ENCODE results near the gene FLAD1. TPM values are rescaled to one million over a fixed set of nuclear protein-coding genes. Genes with fewer than 3 reads are reported as not detected.

Gene FLAD1
- total RNA-seq, 1 donor from 2014 or later = 34.7 TPM

DNA sequence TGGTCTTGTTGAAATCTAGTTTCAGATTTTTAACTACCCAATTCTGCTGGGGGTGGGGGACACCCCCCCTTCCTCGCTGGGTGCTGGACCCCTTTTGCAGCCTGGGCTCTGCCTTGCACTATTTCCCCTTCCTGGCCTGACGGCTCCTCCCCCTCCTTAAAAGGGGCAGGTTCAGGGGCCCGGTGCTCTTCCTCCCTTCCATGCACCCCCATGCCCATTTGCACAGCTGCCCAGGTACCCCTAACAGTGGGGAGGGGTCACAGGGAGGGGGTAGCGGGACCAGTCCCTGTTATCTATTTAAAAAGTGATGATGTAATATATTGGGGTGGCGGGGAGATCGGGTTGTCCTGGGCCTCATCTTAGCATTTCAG, 34.8 kb downstream of the FLAD1 start:
- intact Hi-C loops (cut with DNase I) = loop anchor here (5.0 to 10.0 kb wide), 2 partner anchors 46 to 113 kb away; partner anchors contain the start of genes CKS1B and SHC1
- peak; percentile 42 for DNase-seq

DNA sequence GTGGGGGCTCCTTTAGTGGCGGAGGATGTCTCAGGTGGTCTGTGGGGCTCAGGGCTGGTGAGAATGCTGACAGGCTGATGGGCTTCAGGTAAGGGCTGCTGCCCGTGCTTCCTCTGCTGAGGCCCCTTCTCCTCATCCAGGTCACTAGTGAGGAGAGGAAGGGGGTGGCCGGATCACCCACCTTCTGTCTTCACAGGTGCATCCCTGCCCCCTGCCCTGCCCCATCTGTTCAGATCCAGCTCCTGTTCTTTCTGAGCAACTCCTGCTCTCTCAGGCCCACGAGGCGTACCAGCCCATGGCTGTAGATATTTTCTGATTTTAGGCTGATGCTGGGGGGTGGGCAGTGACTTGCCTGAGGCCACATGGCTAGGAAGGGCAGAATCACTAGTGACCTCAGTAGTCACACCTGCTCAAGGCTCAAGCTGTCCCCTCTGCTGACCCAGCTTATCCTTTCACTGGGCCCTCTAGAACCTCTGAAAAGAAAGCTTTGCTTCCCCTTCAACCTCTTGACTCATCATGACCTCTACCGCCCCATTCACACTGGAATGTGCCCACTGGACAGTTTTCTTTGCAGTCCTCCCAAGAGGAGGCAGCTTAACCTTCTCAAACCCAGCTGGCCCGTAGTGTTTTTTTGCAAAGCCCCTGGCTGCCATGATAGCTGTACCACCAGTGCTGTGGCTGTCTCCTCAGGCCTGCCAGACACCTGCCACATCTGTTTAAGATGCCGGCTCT, 35.6 kb downstream of the FLAD1 start:
- ATAC-seq (ENCODE audit: poor library complexity) (no peak), DNase-seq (peak; percentile 23)
- intact Hi-C loops (cut with DNase I) = loop anchor here (5.0 to 10.0 kb wide), 2 partner anchors 46 to 114 kb away; partner anchors contain the start of genes CKS1B and SHC1

More for the DNA sequence above, 34.8 kb downstream of the FLAD1 start:
- peak; percentile 2 for ATAC-seq (ENCODE audit: poor library complexity)

DNA sequence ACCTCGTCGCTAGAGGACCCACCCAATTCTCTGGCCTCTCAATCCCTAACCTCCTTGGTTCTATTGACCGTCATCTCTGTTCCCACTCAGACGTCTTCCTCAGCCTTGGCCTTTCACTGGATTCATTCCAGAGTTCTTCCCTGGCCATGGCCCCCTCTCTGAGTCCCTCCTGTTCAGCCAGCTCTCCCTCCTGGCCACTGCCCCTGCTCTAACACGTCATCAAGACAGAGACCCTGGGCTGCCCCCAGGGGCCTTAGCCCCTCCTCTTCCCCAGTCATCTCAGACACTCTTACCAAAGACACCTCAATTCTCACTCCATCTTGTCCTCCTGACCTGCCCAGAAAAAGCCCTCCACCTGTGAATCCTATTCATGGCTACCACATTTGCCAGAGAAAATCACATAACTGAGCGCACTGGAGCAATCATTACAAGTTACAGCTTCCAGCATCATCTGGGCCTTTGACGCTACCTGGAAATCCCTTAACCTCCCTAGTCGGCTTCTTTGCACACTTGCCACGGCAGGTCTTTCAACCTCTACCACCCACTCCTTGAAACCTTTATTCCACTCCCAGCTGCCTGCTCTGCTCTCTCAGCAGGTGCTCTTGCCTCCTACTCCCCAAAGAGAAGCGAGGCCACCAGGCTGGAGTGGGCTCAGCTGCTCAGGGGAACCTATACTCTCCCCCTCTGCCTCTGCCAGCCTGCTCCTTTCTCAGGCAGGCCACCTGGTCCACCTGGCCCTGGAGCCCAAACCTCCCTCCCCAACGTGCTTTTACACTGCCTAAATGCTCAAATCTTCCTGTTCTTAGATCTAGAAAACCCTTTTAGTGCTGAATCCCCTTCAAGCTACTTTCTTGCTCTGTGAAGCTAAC, 36.5 kb downstream of the FLAD1 start:
- ATAC-seq (ENCODE audit: poor library complexity) (no peak), DNase-seq (no peak)
- intact Hi-C loops (cut with DNase I) = loop anchor here (5.0 to 10.0 kb wide), 2 partner anchors 47 to 115 kb away; partner anchors contain the start of genes CKS1B and SHC1

DNA sequence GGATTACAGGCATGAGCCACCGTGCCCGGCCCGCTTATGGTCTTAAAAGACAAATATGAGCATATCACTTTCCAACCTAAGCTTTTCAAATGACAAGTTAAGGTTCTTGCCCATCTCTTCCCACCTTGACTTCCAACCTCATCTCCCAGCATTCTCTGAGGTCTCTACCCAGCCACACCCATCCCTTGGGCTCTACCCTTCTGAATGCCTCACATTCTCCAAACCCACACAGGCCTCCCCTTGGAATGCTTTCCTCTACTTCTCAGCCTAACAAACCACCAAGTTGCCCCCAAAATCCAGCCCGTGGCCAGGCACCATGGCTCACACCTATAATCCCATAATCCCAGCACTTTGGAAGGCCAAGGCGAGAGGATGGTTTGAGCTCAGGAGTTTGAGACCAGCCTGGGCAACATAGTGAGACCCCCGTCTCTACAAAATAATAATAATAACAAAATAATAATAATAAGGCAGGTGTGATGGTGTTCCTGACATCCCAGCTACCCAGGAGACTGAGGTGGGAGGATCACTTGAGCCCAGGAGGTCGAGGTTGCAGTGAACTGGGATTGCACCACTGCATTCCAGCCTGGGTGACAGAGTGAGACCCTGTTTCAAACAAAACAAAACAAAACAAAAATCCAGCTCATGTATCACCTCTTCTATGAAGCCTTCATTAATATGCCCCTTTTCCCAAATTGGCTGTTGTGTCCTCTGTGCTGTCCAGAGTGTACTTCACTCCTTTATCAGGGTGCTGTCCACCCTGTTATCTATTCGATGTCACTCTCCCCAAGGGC, 39.2 kb downstream of the FLAD1 start:
- intact Hi-C loops (cut with DNase I) = no loop called here
- ATAC-seq (ENCODE audit: poor library complexity) (no peak), DNase-seq (no peak)

DNA sequence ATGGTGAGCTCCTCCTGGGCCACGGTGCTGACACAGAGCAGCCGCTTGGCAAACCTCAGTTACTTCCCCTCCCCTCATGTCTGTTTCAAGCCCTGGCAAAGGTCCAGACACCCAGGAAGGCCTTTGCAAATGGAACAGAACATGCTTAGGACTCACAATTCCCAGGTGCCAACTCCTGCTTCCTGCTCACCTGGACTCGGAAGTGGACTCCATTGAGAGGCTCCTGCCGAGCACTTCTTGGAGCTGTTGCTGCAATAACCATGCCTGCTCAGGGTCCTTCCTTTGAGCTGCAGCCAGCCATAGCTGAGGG, 39.7 kb downstream of the FLAD1 start:
- intact Hi-C loops (cut with DNase I) = no loop called here
- DNase-seq (no peak), ATAC-seq (ENCODE audit: poor library complexity) (peak; percentile 54)

DNA sequence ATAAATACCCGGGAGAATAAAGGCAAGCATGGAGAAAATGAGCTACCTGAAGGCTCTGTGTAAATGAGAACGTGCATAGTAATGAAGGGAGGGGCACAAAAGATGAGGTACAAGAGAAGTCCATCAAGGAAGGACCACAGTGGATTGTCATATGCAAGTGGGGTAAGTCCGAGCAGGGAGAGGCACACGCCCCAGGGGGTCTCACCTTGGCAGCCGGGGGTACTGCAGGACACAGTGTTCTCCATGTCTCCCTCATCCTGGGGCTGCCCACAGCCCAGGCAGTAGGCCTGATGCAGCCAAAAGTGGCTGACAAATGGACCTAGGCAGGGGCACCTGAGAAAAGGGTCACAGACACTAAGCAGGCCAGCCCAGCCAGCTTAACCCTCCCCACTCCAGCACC, 40.5 kb downstream of the FLAD1 start:
- DNase-seq = no peak
- intact Hi-C loops (cut with DNase I) = no loop called here
- no peak for ATAC-seq (ENCODE audit: poor library complexity)

DNA sequence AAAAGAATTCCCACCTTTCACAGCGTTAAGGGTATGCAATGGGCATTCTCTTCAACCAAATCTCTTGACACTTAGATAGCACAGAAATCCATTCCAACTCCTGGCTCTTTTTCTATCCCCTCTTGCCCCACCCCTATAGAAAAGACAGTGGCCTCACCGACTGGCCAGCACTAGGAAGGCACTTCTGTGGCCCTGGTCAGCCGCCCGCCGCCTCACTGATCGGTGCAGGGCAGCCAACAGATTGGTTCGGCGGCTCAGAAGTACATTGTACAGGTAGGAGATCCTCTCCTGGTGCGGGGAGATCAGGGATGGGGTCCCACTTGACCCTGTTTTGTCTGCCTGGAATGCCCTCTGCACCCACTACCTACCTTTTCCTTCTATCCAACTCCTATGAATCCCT, 41.2 kb downstream of the FLAD1 start:
- ATAC-seq (ENCODE audit: poor library complexity) (no peak), DNase-seq (no peak)
- intact Hi-C loops (cut with DNase I) = no loop called here

DNA sequence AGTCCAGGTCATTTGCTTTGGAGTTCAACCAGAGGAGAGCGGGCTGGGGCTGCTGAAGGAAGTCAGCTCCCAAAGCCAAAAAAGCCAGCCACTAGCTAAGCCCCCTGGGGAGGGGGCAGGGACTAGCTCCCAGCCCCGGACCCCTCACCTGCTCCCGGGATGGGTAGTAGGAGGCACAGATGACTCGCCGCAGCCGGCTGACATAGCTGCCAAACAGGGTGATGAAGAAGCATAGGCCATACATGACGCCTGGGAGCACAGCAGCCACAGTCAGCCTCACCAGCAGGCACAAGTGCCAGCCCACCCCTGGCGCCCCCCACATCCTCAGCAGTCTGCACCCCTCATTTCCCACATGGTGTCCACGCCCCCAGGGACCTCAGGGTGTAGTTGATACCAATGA, 43.0 kb downstream of the FLAD1 start:
- intact Hi-C loops (cut with DNase I) = no loop called here
- no peak for DNase-seq
- no peak for ATAC-seq (ENCODE audit: poor library complexity)

DNA sequence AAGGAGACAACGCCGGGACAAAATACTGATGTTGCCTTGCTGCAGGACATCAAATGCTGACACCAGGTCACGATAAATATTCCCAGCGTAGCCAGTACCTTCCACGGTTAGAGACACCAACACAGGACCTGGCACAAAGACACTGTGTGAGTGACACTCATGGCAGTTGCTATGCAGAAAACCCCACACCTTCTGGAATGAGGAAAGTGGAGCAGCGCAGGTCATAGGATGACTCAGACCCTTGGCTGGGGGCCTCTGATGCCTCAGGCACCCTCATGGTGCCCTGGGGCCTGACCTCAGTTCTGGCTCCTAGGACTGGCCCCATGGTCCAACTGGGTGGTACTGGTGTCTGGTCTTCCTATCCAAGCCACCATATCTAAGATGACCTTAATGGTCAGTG, 43.4 kb downstream of the FLAD1 start:
- DNase-seq (no peak), ATAC-seq (ENCODE audit: poor library complexity) (no peak)
- intact Hi-C loops (cut with DNase I) = no loop called here

DNA sequence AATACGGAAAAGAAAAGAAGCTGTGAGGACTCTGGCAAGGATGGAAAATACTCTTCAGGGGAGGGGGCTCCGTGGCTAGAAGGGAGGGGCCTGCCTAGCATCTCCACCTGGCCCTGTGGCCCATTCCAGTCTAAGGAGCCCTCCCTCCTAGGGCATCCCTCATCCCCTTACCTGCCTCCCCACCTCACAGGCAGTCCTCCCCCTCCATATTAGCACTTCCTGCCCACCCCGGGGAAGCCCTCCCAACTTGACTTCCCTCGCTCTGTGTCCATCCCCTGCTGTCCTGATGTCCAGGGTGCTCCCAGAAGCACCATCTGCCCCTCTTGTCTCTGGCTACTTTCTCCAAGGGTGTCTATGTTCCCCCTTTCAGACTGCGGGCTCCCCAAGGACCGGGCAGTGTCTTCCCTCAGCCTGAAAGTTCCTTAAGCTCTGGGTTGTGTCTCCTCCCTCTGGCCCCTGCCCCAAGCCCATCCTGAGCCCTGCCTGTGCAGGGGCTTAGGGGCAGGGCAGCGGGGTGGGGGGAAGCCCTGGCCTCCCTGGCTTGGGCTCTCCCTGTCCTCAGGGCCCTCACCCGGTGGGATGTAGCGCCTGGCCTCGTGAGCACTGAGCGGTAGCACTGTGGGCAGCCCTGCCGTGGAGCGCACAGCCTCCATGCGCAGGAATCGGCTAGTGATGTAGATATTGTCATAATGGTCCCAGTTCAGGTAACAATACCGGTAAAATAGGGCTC, 46.5 kb downstream of the FLAD1 start:
- ATAC-seq (ENCODE audit: poor library complexity) = no peak
- no peak for DNase-seq
- intact Hi-C loops (cut with DNase I) = no loop called here

DNA sequence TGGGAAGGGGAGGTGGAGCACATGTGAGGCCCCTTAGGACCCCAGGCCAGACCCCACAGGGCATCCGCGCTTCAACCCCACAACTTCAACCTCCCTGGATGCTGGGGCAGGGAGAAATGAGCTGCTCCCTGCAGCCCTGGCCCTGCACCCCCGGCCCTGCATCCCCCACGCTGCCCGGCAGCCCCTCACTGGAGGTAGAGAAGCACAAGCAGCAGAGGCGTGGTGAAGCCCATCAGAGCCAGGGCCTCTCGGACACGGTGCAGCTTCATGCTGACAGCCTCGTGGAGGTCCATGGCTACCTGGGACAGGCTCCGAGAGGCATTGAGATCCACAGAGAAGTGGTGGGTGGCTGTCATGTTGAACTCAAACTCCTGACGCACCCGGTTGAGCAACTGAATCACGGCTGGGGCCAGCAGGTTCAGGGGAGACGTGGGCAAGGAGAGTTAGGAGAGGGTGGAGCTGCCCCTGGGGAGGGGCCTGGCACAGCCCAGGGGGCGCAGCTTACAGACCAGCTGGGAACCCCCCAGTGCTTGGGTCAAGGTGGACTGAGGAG, 47.2 kb downstream of the FLAD1 start:
- ATAC-seq (ENCODE audit: poor library complexity) (no peak), DNase-seq (no peak)
- intact Hi-C loops (cut with DNase I) = no loop called here

DNA sequence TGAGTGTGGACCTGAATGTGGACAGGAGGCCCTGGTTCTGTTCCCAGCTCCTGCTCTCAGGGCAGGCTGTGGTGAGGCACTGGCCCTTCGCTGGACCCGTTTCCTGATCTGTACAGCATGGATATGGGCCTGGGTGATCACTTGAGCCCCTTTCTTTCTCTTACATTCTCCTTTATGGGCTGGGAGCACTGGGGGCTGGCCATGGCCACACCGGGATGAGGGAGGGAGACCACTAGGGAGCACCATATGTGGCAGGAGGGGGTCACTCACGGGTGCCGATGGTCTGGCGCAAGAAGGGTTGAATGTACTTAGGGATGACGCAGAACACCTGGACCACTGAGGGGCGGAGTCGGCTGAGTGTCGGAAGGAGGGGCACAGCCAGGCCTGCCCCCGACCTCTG, 47.8 kb downstream of the FLAD1 start:
- intact Hi-C loops (cut with DNase I) = no loop called here
- no peak for DNase-seq
- no peak for ATAC-seq (ENCODE audit: poor library complexity)

DNA sequence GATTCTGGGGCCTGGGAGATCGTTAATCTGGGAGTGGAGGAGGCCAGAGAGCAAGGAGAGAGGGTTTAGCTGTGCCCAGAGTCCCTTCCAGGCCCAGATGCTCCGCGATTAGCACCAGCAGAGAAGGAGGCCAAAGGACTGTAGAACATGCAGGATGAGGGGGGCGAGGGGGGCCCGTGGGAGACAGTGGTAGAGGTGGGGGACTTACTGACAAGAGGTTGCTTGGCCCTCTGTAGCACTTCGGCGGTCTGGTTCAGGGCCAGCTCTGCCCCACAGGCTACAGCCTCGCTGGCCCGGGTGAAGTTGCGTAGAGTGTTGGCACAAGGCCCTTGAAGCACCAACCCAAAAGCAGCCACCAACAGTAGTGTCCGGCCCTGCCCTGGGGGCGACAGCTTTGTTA, 49.7 kb downstream of the FLAD1 start:
- DNase-seq (no peak), ATAC-seq (ENCODE audit: poor library complexity) (no peak)
- intact Hi-C loops (cut with DNase I) = no loop called here

DNA sequence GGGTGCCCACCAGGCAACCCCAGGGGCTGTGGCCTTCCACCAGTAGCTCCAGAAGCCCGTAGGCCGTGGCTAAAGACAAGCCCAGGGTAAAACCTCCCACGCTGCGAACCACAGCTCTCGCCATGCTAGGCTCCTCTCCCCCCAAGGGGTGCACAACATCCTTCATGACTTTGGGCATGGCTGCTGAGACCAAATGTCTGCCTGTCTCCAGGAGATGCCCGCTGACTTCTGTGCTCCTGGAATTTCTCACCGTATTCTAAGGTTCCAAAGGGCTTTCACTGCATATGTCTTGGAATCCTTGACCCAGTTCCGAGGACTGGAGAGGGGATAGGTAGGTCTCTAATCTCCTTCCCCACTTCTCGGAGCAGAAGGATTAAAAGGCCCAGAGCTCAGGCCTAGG, 50.4 kb downstream of the FLAD1 start, which contains the start of the genes DCST1 and DCST2:
Gene DCST1 (plus strand): TSS at position 301 of the 400 bp plus-strand sequence. CDS start 213 bp downstream, outside the sequence.
Gene DCST2 (minus strand): TSS at position 258 of the 400 bp plus-strand sequence. CDS start 80 bp downstream, at position 178.
- ATAC-seq (ENCODE audit: poor library complexity) (no peak), DNase-seq (no peak)
- intact Hi-C loops (cut with DNase I) = no loop called here

DNA sequence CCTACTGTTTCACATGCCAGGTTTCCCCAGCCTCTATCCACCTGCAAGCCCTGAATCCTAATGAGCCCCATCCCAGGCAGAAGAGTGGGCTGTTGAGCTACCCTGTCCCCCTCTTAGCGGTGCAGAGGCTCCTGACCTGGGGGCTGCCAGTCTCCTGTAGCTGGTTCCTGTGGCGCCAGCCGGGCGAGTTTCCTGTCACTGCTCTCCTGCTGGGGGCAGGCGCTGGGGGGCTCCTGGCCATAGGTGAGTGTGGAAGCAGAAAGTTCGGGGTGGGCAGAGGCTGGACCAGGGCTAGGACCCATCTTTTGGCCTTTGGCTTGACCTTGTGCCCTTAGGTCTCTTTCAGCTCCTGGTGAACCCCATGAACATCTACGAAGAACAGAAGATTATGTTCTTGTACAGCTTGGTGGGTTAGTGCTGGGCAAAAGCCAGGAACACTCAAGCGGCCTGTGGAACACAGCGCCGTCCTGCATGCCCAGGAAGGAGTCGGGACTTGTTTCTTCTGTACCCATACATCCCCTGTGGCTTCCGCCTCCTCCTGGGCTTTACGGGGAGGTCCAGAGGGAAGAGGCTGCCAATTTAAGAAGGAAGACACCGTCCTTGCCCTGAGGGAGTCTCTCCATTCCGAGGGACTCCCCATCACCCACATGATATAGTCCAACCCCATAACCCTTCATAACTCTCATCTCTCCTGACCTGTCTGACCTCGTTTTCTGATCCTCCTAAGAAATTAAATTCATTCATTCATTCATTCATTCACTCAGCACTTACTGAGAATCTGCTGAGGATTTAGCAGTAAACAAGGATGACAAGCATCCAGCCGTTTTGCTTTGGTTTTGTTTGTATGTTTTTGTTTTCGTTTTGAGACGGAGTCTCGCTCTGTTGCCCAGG, 51.4 kb downstream of the FLAD1 start:
- intact Hi-C loops (cut with DNase I) = no loop called here
- DNase-seq (no peak), ATAC-seq (ENCODE audit: poor library complexity) (no peak)

DNA sequence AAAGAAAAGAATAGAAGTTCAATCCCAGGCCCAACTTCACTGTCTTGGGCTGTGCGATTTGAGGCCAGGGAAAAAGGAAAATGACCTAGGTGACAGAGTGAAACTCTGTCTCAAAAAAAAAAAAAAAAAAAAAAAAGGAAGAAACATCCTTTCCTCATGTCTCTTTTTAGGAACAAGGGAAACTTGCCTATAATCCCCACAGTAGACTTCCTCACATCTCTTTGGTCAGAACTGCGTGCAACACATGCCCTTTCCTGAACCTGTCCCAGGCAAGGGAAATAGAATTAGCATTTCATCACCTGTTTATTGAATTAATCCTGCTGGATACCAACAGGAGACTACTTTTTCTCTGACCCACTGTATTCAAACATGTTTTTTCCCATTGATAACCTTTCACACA, 52.8 kb downstream of the FLAD1 start:
- intact Hi-C loops (cut with DNase I) = no loop called here
- no peak for DNase-seq
- ATAC-seq (ENCODE audit: poor library complexity) = no peak

DNA sequence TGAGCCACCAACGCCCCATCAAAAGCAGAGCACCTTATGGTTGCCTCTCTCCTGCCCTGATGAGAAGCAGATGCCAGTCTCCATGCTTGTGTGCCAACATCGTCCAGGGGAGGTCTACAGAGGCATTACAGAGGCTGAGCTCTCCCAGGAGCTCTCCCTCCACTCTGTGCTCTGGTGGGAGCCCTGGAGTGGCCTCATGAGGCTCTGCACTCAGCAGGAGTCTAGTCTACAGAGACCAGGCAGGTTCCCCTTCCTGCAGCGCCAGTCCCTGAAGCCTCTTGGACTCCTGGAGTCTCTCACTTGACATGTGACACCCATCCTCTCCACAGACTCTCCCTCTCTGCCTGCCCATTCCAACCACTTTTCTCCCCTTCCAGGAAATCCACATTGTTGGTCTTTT, 53.9 kb downstream of the FLAD1 start:
- no peak for DNase-seq
- no peak for ATAC-seq (ENCODE audit: poor library complexity)
- intact Hi-C loops (cut with DNase I) = no loop called here
